ENCODE measurements around the gene DUOXA1. TPM values are rescaled to one million over a fixed set of nuclear protein-coding genes. Genes with fewer than 3 reads are reported as not detected.
"Not testable (repeated sequence)": the region's sequence is repeated elsewhere in the genome, so short reads cannot be mapped to it uniquely, and the experiment has no call there.

The DUOXA1 gene
- total RNA-seq, 2 donors from 2014 or later, result 1.1 to 2.1 TPM

DNA sequence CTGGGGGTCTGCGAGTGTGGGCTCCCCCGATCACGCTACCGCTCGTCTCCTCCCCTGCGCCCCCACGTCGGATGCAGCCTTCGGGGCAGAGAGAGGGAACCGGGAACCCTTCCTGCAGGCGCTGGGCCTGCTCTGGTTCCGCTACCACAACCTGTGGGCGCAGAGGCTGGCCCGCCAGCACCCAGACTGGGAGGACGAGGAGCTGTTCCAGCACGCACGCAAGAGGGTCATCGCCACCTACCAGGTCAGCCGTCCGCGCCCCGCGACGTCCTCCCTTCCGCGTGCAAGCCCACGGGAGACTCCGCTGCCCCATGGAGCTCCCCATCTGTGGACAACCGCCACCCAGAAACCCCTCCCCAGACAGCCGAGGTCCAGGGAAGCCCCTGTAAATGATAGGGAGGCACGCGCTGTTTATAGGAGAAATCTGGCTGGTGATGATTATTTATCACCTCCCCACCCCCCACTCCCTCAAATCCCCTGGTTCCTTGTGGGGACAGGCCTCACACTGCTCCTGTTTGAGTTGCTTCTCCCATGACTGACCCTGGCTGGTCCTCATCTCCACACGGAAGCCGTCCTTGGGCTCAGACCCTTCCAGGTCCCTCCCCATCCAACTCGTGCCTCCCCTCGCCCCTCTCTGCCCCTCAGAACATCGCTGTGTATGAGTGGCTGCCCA lies 6.2 kb upstream of the DUOXA1 start:
- intact Hi-C loops (cut with DNase I), result not testable (repeated sequence)
- peak; percentile 10 to 18 for ATAC-seq

DNA sequence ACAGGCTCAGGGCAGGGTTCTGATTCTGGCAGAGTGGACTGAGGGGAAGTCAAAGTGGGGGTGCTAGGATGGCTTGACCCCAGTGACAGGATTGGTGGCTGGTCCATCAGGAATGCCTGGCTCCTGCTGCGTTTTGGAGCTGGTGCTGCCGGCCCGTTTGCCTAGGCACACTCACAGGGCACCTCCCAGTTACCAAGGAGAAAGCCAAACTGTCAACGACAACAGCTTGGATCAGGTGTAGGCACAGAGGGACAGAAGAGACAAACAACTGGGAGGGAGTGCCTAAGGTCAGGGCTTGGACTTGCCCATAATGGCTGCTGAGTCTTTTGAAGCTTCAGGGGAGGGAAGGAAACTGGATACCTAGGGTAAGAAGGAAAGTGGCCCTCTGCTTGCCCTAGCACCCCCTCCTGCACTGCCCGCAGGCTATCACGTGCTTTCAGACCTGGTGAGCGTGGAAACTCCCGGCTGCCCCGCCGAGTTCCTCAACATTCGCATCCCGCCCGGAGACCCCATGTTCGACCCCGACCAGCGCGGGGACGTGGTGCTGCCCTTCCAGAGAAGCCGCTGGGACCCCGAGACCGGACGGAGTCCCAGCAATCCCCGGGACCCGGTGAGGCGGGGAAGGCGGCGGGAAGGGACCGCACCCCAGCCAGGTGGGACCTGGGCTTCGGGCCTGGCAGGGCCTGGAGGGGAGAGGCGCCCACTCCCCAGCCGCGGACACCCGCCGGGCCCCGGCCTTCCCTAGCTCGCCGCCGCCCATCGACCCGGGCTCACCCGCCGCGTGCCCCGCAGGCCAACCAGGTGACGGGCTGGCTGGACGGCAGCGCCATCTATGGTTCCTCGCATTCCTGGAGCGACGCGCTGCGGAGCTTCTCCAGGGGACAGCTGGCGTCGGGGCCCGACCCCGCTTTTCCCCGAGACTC lies 5.3 kb upstream of the DUOXA1 start:
- ATAC-seq, result peak; percentile 59 to 64
- DNase-seq, result no peak

More for the DNA sequence above, 6.2 kb upstream of the DUOXA1 start:
- DNase-seq, result not testable (repeated sequence)

DNA sequence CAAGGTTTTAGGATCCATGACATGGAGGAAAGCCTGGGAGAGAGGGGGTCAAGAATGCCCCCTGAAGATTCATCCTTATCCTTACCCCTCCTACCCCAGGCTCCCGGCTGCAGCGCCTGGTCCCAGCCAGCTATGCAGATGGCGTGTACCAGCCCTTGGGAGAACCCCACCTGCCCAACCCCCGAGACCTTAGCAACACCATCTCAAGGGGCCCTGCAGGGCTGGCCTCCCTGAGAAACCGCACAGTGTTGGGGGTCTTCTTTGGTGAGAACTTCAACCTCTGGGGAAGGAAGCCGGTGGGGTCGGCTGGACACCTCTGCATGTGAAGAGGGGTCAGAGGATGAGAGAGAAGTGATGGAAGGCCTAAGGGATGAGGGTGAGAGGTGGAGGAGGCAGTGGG lies 4.4 kb upstream of the DUOXA1 start:
- intact Hi-C loops (cut with DNase I), result no loop called here
- DNase-seq, result no peak
- ATAC-seq, result no peak

More for the DNA sequence above, 5.3 kb upstream of the DUOXA1 start:
- intact Hi-C loops (cut with DNase I), result no loop called here

DNA sequence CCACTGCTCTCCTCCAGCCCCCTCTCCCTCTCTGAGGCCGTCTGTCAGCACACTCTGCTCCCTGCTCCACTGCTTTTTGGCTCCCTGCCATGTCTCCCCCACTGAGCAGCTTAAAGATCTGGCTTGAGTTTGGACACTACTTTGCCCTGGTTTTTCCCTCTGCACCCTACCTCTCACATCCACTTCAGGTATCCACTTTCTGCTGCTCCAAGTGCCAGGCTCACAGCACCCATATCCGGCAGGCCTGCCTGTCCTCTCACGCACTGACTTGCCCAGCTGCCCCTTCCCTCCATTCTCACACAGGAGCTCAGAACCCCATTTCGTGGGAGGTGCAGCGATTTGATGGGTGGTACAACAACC lies 3.9 kb upstream of the DUOXA1 start:
- ATAC-seq (no peak), DNase-seq (no peak)
- intact Hi-C loops (cut with DNase I), result no loop called here

DNA sequence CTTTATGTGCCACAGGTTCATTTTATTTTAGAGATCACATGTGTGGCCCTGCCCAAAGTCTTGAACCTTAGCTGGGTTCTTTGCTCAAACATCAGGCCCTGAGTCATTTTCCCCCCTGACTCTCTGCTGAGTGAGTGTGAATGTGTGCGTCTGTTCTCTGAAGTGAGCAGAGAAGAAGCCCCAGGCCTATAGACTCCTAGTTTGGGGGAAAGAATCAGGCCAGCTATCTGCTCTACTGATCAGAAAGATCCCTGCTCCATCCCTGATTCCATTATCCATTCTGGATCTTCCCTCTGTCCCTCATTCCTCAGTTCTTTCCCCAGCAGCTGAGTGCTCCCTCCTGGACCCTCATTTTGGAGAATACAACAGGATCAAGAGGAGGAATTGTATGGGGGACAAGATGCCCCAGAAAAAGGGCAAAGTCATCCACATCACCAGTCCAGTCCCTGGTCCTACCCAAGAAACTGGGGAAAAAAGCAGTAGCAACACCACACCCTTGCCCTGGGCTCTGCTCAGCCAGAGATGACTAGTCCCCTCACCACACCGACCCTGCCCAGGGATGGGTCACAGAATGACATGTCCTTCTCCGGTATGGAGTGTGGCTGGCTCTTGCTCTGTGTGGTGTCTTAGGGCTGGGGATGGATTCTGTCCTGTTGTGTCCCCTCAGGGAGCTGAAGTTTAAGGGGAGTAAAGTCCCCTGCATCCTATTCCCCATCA lies 3.3 kb upstream of the DUOXA1 start:
- intact Hi-C loops (cut with DNase I), result no loop called here
- ATAC-seq, result no peak
- DNase-seq, result no peak

DNA sequence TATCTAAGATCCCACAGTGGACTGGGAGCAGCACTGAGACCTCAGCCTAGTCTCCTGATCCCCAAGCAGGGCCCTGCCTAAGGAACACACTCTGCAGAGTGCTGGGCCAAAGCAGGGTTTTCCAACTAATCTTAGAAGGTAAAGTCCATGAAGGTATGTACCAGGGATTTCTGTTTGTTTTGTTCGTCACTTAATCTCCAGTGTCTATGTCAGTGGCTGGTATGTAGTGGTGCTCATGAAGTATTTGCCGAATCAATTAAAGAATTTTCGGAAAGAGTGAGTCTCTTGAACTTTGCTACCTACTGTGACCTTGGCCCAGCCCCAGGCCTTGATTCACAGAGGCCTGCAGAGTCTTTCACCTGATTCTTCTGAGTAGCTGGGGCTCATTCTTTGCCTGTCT lies 1.8 kb upstream of the DUOXA1 start:
- no peak for ATAC-seq
- DNase-seq, result no peak
- intact Hi-C loops (cut with DNase I), result no loop called here

DNA sequence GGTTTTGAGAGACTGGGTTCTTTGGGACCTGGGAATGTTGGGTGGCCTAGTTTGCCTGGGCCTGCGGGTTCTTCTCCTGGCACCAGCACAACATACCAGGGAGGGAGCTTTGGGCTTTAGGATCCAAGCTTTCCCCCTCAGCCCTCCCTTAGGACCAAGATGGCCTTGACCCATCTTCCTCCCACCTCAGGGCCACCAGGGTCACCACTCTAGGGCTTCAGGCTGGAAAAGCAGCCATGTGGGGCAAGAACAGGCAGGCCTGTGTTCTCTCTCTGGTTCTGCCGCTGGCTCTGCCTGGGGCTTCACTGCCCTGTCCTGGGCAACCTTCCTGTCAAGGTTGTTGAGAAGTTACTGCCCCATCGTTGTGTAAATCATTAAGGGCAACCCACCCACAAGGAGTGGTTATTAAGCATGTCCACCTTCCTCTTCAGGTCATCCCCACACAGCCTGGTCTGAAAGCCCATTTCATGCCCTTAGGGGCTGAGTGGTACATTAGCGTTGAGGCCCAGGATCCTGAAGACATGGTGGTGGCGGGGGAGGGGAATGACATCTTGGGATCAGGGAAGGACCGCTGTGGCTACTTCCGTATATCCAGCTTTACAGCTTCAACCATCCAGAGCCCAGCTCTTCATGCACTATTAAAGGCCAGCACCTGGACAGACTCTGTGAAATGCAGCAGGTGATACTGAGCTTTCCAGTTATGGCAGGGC lies 767 bp upstream of the DUOXA1 start:
- intact Hi-C loops (cut with DNase I), result no loop called here
- DNase-seq, result no peak

DNA sequence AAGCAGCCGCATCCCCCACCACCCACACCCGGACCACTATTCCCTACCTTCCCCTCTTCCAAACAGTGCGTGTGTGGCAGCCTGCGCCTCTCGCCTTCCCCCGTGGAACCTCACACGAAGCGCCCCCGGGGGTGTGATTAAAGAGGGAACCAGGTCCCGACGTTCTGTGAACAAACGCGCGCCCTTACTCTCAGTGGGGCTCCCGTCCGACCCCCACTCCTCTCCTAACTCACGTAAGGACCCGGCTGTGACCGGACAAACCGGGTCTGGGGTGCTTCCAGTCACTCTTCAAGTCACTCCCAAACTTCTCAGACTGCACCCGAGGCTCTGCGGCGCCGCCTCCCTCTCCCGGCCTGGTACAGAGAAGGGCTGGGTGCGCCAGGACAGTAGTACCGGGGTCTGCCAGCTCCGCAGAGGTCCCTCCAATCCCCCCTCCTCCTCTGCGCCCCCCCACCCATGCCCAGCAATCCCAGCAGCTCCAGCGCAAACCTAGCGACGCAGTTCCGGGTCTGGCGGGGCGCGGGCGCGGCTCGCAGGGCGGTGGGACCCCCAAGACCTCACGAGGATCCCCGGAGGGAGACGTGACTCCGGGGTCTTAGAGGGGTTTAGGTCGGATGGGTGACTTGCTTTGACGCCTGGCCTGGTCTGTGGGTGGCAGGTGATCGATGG lies 574 bp downstream of the DUOXA1 start:
- intact Hi-C loops (cut with DNase I), result no loop called here
- ATAC-seq (peak; percentile 24 to 42), DNase-seq (no peak)

More for the DNA sequence above, 767 bp upstream of the DUOXA1 start:
- ATAC-seq, result no peak

DNA sequence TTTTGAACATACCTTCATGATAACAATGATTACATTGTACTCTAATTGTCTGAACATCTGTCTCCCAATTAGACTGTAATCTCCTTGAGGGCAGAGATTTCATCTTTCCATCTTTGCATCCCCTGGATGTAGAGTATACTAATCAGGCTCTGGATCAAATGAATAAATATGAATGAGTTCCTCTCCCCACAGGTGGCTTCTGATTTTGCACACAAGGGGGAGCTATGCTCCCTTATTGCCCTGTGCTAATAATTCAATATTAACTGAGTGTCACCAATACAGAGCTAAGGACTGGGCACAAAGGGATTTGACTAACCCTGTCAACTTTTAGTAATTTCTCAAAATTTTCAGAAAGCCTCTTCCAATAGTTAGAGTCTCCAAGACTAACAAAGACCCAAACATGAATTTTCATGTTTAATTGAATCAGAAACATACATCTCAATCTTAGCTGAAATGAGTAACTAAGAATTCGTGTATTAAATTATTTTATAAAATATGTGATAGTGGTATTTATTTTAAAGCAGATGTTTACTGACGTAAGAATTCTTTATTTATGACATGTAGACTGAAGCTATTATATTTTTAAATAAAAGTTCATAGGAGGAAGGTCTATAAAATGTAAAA lies 3.0 kb downstream of the DUOXA1 start:
- DNase-seq (no peak), ATAC-seq (no peak)
- intact Hi-C loops (cut with DNase I), result no loop called here

DNA sequence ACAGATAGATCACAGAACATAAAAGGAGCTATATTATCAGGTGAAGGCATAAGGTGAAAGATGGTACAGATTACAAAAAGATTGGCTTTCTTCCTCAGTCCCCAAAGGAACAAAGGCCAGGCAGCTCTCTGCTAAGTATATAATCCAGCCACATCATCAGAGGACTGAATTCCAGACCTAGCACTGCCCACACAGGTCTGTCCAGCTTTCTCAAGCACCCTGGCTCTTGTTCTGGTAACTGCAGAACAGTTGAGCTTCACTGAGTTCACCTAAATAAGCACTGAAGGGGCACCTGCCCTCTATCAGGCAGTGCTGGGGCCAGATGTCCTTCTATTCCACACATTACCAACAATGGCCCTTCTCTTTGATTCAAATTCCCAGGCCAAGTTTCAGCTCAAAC lies 6.3 kb downstream of the DUOXA1 start:
- DNase-seq (no peak), ATAC-seq (no peak)
- intact Hi-C loops (cut with DNase I), result no loop called here

DNA sequence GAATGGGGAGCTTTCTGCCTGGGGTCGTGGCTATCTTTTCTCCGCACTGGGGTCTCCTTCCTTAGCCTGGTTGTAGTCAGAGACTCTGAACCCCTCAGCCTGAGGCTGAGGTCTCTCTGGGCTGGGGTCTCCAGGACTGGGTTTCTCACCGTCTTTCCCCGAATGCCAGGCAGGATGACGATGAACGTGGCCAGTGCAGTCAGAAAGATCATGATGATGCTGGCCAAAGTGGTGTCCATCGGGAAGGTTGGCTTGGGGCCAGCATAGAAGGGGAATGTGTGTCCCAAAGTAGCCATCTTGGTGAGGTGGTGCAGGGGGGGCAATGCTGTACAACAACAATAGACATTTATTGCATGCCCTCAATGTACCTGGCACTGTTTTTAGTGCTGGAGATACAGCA lies 7.0 kb downstream of the DUOXA1 start:
- intact Hi-C loops (cut with DNase I), result no loop called here
- ATAC-seq (no peak), DNase-seq (no peak)

DNA sequence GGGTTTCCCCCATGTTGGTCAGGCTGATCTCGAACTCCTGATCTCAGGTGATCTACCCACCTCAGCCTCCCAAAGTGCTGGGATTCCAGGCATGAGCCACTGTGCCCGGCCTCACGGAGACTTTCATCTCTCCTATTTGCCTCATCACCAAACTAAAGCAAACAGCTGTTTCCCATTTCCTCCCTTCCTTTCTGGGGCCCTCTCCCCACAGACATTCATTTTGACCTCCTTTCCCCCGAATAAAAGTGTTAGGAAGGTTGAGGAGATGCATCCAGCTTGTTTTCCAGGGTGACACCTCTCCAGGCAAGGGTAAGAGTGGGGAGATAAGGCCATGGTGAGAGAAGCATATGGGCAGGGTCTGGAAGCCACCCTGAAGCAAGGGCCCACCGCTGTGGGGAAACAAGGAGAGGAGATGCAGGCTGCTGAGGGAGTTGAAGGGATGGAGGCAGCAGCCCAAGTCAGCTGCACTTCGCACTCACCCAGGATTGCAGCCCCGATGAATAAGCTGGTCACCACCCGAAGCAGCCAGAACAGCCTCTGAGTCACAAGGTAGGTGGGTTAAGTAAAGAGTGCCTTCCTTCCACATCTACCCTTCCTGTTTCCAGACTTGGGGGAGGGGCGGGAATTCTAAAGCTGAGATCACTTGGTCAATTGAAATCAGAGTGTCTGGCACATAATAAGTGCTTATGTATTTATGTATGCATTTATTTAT lies 7.8 kb downstream of the DUOXA1 start:
- DNase-seq, result no peak
- ATAC-seq, result peak in 1 of 2 donors; percentile 27
- intact Hi-C loops (cut with DNase I), result no loop called here

DNA sequence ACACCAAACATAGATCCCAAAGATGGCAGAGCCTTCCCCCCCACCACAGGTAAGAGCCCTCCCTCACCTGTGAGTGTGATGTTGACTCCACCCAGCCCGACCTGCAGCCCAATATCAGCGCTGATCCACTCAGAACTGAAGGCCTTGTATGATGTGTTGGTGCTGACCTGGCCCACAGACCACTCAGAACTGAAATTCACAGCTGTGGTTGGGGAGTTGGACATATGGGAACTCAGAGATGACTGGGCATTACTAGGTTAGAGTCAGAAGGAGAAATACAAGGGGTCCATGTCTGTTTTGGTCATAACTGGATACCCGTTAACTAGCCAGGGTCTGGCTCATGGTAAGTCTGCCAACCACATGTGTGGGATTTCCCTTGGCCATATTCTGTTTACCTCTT lies 8.7 kb downstream of the DUOXA1 start:
- intact Hi-C loops (cut with DNase I), result no loop called here
- DNase-seq (no peak), ATAC-seq (no peak)

DNA sequence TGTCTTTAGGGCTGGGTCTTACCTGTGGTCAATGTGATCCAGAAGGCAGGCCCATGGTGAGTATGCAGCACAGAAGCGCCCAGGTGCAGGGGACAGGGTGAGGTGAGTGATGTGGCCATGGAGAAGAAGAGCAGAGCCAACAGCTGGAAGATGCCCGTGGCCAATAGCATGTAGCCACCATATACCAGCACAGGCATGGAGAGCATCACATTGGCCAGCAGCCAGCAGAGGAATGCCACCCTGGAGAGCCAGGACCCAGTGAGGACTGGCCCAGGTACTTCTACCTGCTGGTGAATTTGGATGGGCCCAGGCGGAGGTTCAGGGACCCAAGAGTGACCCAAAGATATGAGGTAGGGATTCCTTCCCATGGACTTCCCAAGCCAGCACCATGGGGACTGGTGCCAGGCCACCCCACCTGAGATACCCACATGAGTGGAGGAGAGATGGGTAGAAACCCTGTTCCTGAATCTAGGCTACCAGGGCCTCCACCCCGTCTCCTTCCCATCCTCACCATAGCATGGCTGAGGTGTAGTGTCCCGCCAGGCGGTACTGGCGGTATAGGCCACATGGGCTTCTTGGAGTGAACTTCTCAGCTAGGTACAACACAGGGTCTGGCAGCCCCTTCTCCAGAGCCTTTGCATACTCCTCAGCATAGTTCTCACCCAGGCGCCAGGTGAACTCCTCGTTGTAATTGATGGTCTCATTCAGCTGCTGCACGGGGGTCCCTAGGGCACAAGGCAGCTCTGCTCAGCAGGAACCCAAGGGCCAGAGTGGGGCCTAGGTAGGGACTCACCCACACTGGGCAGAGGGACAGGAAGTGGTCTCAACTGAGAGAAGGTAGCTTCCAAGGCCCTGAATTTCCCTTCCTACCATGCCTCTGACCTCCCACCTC lies 9.4 kb downstream of the DUOXA1 start:
- ATAC-seq (no peak), DNase-seq (no peak)
- intact Hi-C loops (cut with DNase I), result no loop called here

DNA sequence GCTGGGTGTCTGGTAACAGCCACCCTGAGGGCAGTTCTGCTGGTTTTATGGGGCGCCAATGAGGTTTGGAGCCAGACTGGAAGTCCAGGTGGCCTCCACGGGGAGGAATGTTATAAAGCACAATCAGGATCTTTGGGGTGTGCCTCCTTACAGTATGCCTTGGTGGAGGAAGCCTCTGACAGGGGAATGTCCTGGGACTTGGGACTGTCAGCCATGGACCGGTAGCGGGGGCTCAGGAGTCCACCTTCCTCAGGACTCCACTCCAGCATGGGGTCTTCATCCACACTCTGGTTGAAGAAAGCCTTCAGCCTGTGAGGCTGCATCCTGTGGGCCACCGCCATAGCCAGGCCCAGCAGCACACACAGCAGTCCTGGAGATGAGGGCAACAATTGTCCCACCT lies 10.7 kb downstream of the DUOXA1 start:
- ATAC-seq (no peak), DNase-seq (no peak)
- intact Hi-C loops (cut with DNase I), result loop anchor here in 1 of 2 donors (5.0 kb wide), 1 partner anchor 77 kb away; no protein-coding TSS in a partner anchor

DNA sequence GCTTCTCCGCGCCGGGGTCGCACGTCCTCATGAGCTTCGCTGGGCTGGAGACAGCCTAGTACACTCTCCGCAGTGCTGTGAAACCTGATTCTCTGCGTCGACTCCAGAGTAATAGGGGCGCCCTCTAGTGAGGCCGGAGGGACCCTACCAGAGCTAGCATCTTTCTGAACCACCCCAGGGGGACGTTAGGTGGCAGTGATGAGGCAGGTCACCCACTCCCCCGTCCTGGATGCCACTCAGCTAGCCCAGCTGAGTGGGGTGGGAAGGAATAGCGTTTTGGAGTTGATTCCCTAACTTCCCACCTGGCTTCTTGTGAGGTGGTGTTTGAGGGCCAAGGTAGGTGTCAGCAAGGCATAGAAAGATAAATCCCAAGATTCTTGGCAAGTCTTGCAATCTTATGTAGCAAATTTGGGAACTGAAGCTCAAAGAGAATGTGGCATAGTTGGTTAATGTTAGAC lies 11.5 kb downstream of the DUOXA1 start:
- intact Hi-C loops (cut with DNase I), result loop anchor here in 1 of 2 donors (5.0 kb wide), 1 partner anchor 76 kb away; no protein-coding TSS in a partner anchor
- peak; percentile 90 for DNase-seq
- ATAC-seq, result peak; percentile 95 to 96

Measured in left cardiac atrium (tissue), 4 donors.